NCI-H510A treated with DMSO at 0.1 percent for 48 hours (cell line): ENCODE results near the gene GLCCI1.

Source experiments
- DNase-seq: peaks from one replicate; lab custom pipeline; 2025; lab: John Stamatoyannopoulos, UW

GLCCI1 gene

DNA sequence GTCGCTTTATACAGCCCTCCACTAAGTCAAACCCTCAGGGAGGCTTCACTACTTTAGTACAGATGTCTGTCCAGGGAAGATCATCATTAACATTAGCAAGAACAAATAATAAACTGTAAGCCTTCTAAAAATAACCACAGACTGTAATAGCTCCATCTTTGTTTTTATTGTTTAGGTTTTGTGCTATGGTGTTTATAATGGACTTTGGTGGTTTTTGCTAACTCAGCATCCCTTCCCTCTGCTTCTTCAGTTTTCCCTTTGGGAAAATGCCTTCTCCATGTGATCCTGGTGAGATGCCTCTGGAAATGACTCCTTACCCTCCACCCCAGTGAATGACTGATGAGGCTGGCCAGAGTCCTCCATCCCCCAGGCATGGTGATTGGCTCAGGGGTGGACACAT lies 162.1 kb downstream of the GLCCI1 start:
- DNase-seq, result no peak

DNA sequence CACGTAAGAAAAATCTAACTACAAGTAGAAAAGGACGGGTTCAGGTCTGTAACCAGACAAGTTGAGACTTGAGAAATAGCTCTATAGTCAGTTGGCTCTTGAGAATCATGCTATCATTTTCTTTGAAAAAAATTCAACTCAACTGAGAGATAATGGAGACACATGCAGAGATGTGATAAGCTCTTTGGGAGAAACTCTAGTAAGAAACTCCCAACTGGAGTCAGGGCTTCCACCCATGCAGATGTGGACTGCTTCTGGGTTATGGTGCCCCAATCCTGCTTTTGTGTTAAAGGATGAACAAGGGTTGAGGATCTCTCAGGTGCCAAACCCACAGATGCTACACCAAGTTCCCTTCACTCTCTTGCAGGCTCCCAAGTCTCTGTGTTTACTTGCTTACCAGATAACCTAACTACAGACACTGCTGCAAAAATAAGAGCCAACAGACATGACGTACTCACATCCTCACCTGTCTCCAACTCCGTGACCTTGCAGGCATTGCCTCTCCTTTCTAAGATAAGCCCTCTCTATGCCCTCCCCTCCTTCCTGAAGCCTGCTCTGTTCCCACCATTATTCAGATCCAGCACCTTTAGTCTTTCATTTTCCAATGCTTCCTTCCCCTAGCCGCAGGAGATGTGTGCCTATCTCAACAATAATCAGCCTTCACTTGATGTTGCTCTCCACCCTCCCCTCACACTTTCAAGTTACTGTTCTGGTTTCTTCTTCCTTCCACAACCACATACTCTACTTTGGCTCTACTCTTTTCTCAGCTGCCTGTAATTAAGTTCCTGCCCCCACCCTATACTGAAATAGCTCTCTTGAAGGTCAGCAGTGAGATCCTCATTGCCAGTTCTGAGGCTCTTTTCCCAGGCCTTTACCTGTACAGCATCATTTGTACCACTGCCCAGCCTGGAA lies 163.4 kb downstream of the GLCCI1 start:
- DNase-seq, result no peak

DNA sequence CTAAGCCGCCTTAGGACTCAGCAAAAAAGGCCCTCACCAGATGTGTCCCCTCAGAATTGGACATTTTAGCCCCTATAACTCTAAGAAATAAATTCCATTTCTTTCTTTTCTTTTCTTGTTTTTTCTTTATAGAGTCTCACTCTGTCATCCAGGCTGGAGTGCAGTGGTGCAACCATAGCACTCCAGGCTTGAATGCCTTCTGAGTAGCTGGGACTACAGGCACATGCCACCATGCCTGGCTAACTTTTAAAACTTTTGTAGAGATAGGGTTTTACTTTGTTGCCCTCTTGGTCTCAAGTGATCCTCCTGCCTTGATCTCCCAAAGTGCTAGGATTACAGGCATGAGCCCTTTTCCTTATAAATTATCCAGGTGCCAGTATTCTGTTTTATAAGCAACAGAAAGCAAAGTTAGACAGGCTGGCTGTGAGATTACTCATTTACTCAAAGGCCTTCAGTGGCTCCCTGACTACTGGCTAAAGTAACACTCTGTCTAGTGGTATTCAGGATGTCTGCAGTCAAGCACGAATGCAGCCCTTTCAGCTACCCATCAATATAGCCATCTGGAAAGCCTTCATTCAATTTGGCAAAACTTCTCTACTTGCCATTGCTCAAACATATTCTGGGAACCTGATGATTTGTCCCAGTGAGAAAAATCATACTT lies 164.7 kb downstream of the GLCCI1 start:
- no peak for DNase-seq

DNA sequence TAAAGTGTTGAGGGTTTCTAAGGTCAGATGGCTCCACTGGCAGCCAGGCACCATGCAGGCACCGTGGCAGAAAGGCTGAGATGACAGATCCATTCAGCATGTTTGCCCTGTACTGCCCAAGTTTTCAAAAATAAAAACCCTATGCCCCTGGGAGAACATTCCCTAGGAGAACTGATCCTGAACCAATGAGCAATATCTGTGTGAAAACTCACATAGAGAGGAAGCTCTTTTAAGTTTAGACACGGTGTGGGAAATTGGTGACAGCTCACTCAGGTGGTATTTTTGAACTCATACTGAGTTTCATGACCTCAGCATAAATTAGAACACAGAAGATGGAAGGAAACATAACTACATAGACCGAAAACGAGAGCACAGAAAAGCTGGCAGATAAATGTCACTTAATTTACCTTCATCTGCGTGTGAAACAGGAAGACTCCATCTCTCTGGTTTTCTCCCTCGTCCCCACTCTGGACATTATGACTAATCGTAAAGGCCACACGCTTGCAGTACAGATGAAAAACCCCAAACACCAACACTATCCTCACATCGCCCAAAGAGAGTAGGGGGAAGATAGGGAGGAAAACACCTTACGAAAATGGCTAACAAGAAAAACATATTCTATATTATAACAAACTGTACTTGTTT lies 165.6 kb downstream of the GLCCI1 start:
- DNase-seq, result no peak

DNA sequence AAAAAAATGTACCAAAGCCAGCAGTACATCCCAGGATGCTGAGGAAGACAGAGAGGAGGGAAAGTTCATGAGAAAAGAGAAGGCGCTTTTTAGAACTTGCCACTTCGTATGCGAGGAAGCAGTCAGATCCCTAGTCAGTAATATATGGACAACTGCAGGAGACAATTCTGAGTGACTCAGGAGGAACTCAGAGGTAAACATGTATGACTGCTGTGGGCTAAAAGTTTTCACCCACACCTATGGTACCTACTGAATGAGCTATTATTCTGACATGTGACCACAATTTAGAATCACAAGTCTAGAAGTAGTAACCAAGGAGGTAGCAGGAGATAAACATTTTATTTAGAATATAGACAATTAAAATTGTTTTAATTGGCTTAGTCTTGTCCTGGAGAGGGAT lies 166.8 kb downstream of the GLCCI1 start:
- no peak for DNase-seq

DNA sequence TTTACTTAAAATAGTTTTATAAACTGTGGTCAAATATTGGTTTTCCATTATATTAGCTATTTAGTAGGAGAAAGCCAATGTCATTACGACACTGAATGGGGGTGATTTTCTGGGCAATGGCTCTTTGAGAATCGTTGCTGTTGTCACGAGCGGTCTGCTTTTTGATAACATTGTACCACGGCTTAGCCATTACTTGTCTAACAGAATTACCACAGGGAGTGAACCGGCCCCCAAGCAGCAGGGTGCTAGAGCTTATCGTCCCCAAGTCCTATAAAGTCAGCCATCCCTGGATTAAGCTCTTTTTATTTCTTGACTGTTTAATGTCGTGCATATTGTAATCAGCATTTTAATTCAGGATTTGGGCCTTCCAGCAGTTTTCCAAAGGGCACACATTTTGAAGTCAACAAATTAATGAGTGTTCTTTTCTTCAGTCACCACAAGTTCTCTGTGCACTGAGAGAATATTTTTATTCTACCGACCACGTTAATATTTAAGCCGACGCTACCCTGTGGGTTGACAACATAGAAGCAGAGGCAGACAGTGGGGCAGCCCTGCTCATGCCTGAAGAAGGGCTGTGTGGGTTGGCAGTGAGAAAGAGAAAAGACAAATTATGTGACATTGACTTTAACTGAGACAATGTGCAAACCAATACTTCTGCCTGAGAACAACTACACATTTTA lies 167.6 kb downstream of the GLCCI1 start:
- no peak for DNase-seq
